ENCODE results near the gene TYW1B.
"Not testable (repeated sequence)": the region's sequence is repeated elsewhere in the genome, so short reads cannot be mapped to it uniquely, and the experiment has no call there.

Gene TYW1B

DNA sequence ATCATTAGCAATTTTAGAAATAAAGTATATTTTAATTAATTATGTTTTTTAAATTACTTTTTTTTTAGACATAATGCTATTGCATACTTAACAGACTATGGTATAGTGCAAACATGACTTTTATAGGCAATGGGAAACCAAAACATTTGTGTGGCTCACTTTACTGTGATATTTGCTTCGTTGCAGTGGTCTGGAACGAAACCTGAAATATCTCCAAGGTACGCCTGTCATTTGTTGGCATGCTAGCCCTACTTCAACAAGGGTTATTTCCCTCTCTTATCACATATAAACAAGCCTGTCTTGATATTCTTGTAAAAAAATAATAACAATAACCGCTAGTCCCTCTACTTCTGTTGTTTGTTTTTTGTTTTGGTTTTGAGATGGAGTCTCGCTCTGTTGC, 74.2 kb downstream of the TYW1B start:
- no peak for DNase-seq

GRCh38 chr7:72753229-72753628, 74.8 kb downstream of the TYW1B start:
- not testable (repeated sequence) for DNase-seq

DNA sequence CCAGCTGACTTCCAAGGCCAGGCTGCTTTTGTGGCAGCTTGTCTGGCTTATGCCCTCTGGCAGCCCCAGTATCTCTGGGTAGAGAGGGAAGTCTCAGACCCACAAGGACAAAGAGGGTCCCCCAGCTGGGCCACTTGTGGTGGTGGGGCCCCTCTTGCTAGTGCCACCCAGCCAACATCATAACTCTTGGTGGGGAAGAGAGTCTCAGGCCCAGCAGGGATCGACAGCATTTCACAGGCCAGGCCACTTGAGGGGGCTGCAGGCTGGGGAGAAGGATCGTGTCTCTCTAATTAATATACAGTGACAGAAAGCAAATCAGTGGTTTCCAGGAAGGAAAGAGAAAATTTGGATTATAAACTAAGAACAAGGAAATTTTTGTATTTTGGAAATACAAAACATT, 76.0 kb downstream of the TYW1B start:
- DNase-seq, result no peak

DNA sequence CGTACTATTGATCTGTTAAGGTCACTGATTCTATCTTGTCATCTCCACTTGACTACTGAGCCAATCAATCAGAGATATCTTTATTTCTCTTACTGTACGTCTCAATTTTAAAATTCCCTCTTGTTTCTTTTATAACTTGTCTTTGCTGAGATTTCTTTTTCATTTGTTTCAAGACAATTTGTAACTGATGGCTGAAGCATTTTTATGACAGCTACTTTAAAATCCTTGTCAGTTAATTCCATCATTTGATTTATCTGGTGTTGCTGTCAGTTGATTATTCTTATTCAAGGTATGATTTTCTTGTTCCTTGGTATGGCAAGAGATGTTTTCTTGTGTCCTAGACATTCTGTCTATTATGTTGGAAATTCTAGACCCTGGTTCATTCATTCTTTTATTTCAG, 76.6 kb downstream of the TYW1B start:
- DNase-seq, result no peak

DNA sequence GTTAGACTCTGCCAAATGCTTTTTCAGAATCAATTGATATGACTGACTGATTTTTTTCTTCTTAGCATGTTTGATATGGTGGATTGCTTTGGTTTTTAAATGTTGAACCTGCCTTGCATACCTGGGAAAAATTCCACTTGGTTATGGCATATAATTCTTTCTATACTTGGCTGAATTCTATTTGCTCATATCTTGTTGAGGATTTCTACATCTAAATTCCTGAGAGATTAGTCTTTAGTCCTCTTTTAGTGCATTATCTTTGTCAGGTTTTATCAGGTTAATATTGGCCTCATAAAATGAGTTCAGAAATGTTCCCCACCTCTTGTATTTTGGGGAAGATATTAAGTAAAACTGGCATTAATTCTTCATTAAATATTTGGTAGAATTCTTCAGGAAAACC, 79.4 kb downstream of the TYW1B start:
- not testable (repeated sequence) for DNase-seq

DNA sequence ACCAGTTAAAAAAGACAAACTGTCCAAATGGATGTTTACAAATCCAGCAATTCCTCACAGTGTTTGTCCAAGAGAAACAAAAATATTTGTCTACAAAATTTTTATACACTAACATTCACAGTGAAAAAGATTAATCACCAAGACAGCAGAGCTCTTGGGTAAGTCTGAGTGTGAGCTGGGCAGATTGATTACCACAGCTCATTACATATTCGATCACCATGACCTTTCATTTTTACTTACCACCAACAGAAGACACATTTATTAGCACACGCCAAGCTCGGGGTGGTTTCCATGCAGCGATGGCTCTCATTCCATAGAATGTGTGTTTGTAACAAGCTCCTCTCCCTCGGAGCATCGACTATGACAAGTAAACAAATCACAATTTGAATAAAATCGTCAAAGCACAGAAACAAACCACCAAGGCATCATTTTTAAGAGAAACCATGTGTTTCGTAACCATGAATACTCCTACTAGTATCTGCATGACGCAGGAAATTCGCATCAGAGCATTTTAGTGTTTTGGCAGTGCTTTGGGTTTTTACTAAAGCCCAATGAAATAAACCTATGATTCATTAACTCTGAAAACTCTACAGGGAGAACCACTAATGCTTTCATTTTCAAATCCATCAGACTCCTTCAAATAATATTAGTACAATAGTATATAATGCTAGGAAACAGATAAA, 83.6 kb downstream of the TYW1B start:
- not testable (repeated sequence) for DNase-seq

GRCh38 chr7:72743801-72744200, 84.2 kb downstream of the TYW1B start:
- not testable (repeated sequence) for DNase-seq

DNA sequence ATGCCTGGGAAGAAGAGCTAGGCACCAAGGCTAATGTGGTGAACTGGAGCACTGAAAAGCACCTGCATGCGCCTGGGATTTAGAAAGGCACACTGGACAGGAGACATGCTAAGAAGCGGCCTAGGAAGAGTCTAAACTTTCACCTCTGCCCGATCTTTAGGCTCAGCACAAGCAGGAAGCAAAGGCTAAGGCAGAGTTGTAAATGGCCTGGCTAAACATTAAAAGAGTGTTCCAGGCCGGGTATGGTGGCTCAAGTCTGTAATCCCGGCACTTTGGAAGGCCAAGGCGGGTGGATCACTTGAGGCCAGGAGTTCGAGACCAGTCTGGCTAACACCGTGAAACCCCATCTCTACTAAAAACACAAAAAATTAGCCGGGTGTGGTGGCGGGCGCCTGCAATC, 88.3 kb downstream of the TYW1B start:
- not testable (repeated sequence) for DNase-seq

DNA sequence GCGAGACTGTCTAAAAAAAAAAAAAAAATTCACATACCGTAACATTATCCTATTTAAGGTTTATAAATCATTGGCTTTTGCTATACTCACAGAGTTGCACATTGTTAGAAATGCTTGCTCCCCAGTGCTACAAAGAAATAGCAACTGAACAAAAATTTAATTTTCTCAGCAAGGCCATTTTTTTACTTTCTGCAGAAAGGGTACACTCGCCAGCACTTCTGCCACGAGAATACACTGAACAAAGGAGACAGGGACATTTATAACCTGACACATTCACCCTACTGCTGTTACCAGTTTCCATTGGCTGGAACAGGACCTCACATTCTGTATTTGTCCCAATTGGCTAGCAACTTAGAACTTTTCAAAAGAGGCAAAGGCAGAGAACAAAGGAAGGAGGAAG, 92.1 kb downstream of the TYW1B start:
- DNase-seq, result not testable (repeated sequence)

GRCh38 chr7:72730815-72731214, 97.2 kb downstream of the TYW1B start:
- DNase-seq, result not testable (repeated sequence)

DNA sequence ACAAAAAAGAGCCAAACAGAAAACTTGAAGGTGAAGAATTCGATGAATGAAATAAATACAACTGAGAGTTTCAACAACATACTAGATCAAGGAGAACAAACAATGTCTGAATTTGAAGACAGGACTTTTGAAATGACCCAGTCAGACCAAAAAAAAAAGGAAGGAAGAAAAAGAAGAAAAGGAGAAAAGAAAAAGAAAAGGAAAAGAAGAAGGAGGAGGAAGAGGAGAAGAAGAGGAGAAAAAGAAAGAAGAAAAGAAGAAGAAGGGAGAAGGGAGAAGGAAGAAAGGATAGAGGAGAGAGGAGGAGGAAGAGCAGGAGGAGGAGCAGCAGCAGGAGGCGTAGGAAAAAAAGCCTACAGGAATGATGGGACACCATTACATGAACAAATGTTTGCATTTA, 97.6 kb downstream of the TYW1B start:
- DNase-seq, result not testable (repeated sequence)

DNA sequence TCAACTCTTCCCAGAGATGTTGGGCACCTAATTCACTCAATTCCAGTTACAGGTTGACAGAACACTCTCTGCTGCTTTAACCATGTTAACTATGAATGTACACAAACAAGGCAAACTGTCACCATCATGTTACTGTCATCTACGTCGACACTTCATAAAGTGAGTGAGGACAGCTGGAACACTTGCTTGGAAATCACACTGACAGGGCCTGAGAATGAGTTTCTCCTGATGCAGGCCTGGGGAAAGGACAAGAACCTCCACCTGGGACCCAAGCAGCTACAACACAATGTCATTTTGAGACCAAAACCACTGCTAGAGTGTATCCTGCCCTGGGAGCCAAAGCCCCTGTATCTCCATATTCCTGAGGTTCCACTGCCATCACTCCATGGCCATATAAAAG, 98.9 kb downstream of the TYW1B start:
- not testable (repeated sequence) for DNase-seq

GRCh38 chr7:72722694-72723093, 105.3 kb downstream of the TYW1B start:
- not testable (repeated sequence) for DNase-seq

DNA sequence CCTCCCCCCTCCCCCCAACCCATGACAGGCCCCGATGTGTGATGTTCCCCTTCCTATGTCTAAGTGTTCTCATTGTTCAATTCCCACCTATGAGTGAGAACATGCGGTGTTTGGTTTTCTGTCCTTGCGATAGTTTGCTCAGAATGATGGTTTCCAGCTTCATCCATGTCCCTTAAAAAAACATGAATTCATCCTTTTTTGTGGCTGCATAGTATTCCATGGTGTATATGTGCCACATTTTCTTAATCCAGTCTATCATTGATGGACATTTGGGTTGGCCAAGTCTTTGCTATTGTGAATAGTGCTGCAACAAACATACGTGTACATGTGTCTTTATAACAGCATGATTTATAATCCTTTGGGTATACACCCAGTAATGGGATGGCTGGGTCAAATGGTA, 107.1 kb downstream of the TYW1B start:
- not testable (repeated sequence) for DNase-seq

DNA sequence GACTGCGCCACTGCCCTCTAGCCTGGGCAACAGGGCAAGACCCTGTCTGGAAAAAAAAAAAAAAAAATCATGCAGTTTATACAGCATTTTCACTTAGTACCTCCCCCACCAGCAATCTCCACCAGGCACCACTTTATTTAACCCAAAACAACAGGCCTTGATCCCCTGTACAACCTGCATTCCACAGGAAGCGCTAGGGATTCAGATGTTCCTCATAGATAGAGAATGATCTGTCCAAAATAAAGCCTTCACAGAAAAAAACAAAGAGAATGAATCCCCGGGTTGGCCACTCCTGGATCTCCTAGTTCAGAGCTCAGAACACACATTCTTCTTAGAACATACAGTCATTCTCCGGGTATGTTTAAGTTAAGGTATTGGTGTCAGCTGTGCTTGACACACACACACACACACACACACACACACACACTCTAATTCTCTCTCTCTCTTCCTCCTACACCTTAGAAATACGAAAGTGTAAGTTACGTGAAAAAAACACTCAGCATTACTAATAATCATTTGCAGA, 110.7 kb downstream of the TYW1B start:
- not testable (repeated sequence) for DNase-seq

DNA sequence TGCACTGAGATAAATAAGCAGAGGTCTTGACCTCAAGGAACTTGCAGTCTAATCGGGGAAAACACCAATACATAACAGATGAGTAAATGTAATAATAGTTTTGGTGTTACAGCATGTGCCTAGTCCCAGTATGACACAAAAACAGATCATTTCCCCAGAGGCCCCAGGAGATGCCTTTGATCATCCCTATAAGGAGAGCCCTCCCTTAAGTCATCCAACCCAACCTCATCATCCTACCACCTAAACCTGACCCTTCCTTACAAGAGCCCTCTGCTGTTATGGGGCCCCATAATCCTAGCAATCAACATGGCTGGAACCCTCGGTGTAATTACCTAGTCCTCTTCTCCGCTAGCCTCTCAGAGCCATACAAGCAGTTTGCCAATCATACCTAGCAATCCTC, 116.1 kb downstream of the TYW1B start:
- DNase-seq, result not testable (repeated sequence)

DNA sequence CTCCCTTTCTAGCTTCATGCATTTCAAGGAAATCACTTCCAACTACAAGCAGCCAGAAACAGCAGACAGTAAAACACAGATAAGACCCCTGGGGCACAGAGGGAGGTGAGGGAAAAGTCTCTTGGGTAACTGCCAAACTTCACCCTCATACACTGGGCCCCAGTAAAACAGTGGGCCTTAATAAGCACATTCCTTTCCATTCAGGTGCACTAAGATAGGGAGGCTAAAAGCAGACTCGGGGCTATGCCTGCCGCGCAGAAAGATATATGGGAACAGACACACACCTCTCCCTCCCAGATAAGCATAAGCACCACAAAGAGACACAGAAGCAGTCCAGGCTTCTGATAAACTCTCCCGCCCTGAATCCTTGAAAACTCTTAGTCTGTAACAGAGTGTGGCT, 117.0 kb downstream of the TYW1B start:
- DNase-seq, result no peak

GRCh38 chr7:72709909-72710308, 118.1 kb downstream of the TYW1B start:
- DNase-seq, result no peak

GRCh38 chr7:72708371-72709050, 119.5 kb downstream of the TYW1B start:
- not testable (repeated sequence) for DNase-seq

GRCh38 chr7:72706521-72706920, 121.5 kb downstream of the TYW1B start:
- DNase-seq, result no peak

DNA sequence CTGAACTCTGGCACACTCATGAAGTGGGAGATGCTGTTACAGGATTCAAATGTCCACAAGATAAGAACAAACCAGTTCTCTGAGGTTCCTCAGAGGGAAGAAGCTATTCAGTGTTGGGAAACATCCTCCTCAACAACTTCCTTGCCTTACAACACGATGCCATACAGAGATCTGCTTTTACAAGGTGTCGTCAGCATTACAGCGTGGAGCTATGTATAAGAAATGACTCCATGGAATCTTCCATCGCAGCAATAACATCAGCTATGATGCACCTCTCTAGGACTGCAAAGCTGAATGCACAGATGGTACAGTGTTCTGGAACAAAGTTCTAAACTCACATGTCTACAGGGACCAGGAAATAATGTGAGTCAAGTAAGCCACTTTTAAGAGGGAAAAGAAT, 122.3 kb downstream of the TYW1B start:
- not testable (repeated sequence) for DNase-seq

GRCh38 chr7:72704894-72705293, 123.1 kb downstream of the TYW1B start:
- no peak for DNase-seq

DNA sequence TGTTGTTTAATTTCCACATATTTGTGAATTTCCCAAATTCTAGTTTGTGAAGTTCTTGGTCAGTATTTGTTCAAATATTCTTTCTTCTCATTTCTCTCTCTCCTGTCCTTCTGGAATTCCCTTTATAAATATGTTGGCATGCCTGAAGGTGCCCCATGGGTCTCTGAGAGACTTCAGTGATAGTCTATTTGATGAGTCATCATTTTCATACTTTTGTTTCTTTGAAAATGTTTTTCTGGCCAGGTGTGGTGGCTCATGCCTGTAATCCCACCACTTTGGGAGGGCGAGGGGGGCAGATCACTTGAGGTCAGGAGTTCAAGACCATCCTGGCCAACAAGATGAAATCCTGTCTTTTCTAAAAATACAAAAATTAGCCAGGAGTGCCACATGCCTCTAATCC, 127.5 kb downstream of the TYW1B start:
- not testable (repeated sequence) for DNase-seq

DNA sequence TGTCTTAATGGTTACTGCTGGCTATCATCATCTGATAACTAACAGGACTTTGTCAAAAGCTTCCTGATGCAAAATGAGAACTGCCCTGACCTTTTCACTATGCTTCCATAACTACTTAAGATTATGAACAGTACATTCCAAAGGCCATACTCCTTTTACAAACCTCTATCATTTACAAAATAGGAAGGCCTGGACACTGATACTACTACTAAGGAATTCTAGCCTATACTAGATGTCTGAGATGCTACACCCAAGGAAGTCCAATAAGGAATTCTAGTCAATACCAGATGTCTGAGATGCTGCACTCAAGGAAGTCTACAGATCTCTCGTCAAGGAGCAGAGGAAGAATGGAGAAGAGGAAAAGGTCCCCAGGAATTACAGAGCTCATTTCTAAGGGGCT, 130.9 kb downstream of the TYW1B start:
- not testable (repeated sequence) for DNase-seq

Data from activated naive CD4-positive, alpha-beta T cell treated with anti-CD3 and anti-CD28 coated beads, Interleukin-2, amount 50 U/mL, for 16 hours (primary cell).